NCI-H1930 (cell line): ENCODE data around the gene COG1.

ENCODE experiments used
- DNase-seq, 2 experiments: peaks; one replicate each; lab custom pipeline; 2025; lab: John Stamatoyannopoulos, UW

The COG1 gene

GRCh38 chr17:73199751-73200317, 7.0 kb downstream of the COG1 start:
- no peak for DNase-seq

DNA sequence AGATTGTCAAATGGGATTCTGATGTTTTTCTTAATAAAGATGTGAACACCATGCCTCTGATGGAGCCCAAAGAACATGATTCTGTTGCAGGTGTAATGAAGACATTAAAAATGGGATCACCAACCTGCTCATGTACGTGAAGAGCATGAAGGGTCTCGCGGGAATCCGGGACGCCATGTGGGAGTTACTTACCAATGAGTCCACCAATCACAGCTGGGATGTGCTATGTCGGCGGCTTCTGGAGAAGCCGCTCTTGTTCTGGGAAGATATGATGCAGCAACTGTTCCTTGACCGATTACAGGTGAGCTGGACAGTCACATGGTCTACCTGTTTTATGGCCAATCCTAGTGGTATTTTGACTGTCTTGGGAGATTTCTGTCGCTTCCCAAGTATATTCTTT, 7.6 kb downstream of the COG1 start:
- DNase-seq = no peak

DNA sequence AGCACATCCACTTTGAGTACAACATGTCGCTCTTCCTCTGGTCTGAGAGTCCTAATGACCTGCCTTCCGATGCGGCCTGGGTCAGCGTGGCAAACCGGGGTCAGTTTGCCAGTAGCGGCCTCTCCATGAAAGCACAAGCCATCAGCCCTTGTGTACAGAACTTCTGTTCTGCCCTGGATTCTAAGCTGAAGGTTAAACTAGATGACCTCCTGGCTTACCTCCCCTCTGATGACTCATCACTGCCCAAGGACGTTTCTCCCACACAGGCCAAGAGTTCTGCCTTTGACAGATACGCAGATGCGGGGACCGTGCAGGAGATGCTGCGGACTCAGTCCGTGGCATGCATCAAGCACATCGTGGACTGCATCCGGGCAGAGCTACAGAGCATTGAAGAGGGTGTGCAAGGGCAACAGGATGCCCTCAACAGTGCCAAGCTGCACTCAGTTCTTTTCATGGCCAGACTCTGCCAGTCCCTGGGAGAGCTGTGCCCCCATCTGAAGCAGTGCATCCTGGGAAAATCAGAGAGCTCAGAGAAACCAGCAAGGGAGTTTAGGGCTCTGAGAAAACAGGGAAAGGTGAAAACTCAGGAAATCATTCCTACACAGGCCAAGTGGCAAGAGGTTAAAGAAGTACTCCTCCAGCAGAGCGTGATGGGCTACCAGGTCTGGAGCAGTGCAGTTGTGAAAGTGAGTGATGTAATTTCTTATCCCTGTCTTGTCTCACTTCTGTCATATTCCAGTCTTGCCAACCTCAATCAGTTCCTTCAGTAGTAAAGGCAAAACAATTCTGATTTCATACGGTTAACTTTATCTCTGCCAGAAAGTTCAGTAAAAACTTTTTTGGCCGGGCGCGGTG, 8.6 kb downstream of the COG1 start:
- no peak for DNase-seq

DNA sequence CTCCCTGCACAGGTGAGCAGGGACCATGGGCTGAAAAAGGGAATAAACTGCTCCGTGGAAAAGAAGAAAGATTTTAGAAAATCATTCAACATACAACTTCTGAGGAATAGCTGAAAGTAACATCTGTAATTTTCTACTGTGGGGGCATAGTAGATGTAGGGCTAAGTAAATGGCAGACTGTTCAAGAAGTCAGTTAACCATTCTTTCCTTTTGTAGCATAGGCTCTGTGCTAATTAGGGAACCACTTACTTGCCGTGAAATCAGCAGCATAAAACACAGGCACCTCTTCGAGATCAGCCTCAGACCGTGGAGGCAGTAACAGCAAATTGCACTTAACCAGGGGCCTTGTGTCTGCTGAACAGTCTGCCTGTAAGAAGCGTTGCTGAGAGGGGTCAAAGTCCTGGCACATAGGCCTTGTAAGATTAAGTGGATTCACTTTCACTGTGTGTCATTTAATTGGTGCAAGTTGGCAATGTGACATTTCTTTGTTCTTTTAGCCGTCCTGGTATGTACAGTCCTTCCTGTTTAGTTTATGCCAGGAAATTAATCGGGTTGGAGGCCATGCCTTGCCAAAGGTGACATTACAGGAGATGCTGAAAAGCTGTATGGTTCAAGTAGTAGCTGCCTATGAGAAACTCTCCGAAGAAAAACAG, 10.4 kb downstream of the COG1 start:
- no peak for DNase-seq

DNA sequence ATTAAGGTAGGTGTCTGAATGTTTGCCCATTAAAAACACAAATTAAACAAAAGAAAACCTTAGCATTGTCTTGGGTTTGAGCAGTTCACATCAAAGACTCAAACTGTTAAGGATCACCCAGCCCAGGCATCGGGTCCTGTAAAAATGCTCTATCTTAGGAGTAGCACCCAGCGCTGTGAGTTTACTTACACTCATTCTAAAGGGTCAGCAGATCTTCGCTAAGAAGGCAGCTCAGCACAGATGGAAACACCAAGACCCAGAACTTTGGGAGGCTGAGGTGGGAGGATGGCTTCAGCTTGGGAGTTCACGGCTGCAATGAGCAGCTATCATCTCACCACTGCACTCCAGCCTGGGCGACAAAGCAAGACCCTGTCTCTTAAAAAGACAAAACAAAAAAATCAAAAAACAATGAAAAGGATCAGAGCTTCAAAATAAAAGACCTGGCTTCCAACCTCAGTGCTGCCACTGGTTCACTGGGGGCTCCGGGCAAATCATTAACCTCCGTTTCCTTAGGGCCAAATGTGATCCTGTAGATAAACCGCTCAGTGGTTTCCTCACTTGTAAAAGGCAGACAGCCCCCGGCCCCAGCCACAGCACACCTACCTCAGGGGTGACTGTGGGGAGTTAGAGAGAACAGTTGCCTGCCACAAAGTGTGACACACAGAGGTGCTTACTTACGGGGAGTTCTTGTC, 11.1 kb downstream of the COG1 start:
- DNase-seq = no peak

GRCh38 chr17:73205459-73205961, 12.7 kb downstream of the COG1 start:
- peak; percentile 75 to 82 for DNase-seq

DNA sequence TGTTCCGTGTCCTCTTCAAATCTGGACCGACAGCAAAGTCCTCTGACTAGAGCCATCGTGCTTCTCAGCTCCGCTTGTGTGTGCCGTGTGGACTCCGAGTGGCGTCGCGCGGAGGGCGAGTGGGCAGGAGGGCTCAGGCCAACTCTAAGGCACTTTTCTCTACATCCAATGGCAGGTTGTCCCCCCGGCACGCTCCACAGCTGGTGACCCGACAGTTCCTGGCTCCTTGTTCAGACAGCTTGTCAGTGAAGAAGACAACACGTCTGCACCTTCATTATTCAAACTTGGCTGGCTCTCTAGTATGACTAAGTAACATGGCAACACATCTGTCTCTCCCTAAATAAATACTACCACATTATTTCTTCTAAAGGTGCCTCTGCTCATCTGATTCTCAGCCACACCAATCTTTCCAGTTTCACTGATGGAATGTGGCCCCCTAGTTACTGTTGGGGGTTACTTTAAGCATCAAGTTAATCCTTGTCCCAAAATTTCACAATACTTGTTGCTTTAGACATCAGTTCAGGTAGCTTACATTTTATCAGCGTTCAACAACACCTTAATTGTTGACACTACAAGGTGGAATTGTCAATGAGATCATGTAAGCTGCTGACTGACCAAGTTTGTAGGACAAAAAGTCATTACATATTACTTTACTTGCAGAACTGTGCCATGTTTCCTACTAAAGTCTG, 15.4 kb downstream of the COG1 start:
- no peak for DNase-seq

DNA sequence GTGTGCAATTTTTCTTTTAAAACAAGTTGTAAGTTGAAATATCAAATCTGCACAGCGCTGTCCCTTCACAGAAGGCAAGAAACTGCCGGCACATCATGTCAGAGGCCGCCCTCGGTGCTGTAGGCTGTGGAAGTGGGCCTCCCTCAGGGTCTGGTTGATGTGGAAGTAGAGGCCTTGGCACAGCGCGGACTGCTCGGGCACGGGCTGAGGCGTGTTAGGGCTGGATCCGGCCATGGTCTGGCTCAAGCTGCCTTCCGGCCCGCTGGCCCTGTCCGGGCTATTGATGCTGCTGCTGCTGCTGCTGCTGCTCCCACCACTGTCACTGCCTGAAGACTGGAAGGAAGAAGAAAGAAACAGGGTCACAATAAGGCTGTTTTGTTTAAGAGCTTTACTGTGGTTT, 16.6 kb downstream of the COG1 start:
- DNase-seq = no peak

DNA sequence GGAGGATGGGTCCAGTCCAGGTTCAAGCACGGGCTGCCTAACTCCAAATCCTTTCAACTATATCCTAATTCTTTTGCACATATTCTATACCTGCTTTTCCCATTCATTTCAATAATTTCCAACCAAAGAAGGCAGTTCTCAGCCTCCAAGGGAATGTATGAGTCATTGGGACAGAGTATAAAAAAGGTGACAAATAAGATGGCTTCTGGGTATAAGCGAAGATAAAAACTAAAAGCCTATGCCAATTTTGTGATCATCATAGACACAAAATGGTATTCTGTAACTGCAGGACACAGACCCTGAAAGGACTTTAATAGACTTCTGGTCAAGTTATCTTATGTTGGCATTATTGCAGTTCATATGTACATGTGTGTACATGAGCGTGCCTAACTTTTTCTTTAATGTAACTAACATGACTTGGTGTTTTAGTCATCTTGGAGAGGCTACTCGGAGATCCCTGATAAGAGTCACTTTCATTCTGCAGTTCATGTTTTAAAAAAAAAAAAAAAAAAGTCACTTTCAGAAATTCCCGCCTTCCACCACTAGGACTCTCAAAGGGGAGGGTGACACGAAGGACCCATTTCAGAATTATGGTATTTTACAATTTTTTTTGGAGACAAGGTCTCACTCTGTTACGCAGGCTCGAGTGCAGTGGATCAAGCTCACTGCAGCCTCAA, 17.3 kb downstream of the COG1 start:
- no peak for DNase-seq

GRCh38 chr17:73211745-73212144, 18.9 kb downstream of the COG1 start:
- DNase-seq = no peak

DNA sequence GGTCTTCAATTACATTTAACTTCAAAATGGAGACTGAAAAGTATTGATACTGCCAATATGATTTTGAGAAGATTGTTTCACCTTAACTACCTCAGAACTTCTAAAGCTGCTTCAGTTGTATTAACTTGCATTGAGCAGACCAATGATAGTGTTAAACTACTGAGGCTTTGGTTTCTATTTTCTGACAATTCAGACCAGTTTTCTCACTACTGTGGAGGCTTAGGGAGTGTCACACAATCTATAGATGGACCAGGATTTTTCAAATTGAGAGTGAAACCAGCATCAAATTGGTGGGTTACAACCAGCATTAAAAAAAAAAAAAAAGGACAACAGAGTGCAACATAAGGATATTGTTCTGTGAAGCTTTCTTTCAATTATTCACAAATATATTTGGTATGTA, 21.2 kb downstream of the COG1 start:
- DNase-seq = no peak

DNA sequence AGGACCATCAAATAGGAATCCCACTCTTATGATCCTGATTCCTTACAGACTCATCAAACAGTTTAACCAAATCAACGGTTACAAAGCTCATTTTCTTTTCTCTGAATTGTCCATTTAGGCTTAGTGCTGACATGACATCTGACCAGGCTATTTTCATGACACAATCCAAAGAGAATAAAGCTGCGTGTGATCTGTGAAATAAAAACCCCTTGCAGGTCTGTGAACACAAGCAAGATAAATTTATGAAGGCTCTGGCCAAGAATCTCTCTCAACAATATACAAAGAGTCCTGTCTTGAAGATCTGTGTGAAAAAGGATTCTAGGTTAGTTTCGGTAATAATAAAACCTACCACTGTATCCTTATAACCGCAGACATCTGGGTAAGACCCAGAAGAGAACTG, 22.0 kb downstream of the COG1 start:
- no peak for DNase-seq

GRCh38 chr17:73215447-73215846, 22.6 kb downstream of the COG1 start:
- no peak for DNase-seq

DNA sequence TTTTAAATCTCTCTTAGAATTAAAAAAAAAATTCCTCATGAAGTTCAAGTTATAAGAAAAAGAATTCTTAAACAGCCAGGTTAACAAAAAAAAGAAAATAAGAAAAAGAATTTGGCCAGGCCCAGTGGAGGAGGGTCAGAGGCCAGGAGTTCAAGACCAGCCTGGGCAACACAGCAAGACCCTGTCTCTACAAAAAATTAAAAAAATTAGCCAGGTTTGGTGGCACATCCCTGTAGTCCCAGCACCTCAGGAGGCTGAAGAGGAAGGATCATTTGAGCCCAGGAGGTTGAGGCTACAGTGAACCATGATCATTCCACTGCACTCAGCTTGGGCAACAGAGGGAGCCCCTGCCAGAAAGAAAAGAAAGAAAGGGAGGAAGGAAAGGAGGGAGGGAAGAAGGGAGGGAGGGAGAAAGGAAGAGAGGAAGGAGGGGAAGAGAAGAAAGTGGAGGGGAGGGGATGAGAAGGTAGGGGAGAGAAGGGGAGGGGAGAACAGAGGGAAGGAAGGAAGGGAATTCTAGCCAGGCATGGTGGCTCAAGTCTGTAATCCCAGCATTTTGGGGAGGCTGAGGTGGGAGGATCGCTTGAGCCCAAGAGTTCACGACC, 30.9 kb downstream of the COG1 start:
- DNase-seq = no peak

- DNase-seq = no peak
These were observed 31.4 kb downstream of the COG1 start for GRCh38 chr17:73224237-73224636.

GRCh38 chr17:73224663-73225305, 31.9 kb downstream of the COG1 start:
- DNase-seq = no peak

- no peak for DNase-seq
These were observed 33.8 kb downstream of the COG1 start for GRCh38 chr17:73226556-73227172.

GRCh38 chr17:73227379-73227778, 34.5 kb downstream of the COG1 start:
- no peak for DNase-seq

GRCh38 chr17:73227944-73228343, 35.1 kb downstream of the COG1 start:
- DNase-seq = no peak

GRCh38 chr17:73228748-73229236, 35.9 kb downstream of the COG1 start:
- DNase-seq = no peak
